Astrocyte of the hippocampus (primary cell): ENCODE results near the gene TEKTIP1.
"Not testable (repeated sequence)": the region's sequence is repeated elsewhere in the genome, so short reads cannot be mapped to it uniquely, and the experiment has no call there.

ENCODE experiments used
- DNase-seq: peaks from one replicate; pipeline ENCODE4 v3.0.0; 2011; ENCODE audit warnings: low read depth, low spot score

TEKTIP1 gene

GRCh38 chr19:3507371-3508120 lies 31.4 kb upstream of the TEKTIP1 start:
- peak; percentile 53 for DNase-seq

- not testable (repeated sequence) for DNase-seq
Measured at GRCh38 chr19:3508121-3508661, 30.8 kb upstream of the TEKTIP1 start.

- peak; percentile 55 for DNase-seq
Measured at GRCh38 chr19:3508771-3509535, 30.0 kb upstream of the TEKTIP1 start.

GRCh38 chr19:3509566-3509989 lies 29.4 kb upstream of the TEKTIP1 start:
- peak; percentile 92 for DNase-seq

GRCh38 chr19:3510727-3511126 lies 28.2 kb upstream of the TEKTIP1 start:
- DNase-seq = no peak

GRCh38 chr19:3511506-3512251 lies 27.3 kb upstream of the TEKTIP1 start:
- DNase-seq = no peak

GRCh38 chr19:3512562-3513228 lies 26.3 kb upstream of the TEKTIP1 start:
- no peak for DNase-seq

- DNase-seq = peak; percentile 21
Measured at GRCh38 chr19:3513229-3514140, 25.5 kb upstream of the TEKTIP1 start.

GRCh38 chr19:3514930-3515329 lies 24.0 kb upstream of the TEKTIP1 start:
- DNase-seq = no peak

- DNase-seq = peak; percentile 36
Measured at GRCh38 chr19:3515891-3516422, 23.0 kb upstream of the TEKTIP1 start.

- DNase-seq = peak; percentile 27
Measured at GRCh38 chr19:3516675-3517207, 22.2 kb upstream of the TEKTIP1 start.

- no peak for DNase-seq
Measured at GRCh38 chr19:3517638-3518037, 21.3 kb upstream of the TEKTIP1 start.

GRCh38 chr19:3518255-3518654 lies 20.7 kb upstream of the TEKTIP1 start:
- no peak for DNase-seq

GRCh38 chr19:3518659-3519058 lies 20.3 kb upstream of the TEKTIP1 start:
- no peak for DNase-seq

GRCh38 chr19:3519126-3519525 lies 19.8 kb upstream of the TEKTIP1 start:
- no peak for DNase-seq

GRCh38 chr19:3520166-3521103 lies 18.5 kb upstream of the TEKTIP1 start:
- no peak for DNase-seq

- DNase-seq = no peak
Measured at GRCh38 chr19:3521104-3521445, 17.9 kb upstream of the TEKTIP1 start.

- DNase-seq = no peak
Measured at GRCh38 chr19:3522421-3523360, 16.3 kb upstream of the TEKTIP1 start.
